HEK293T (cell line): ENCODE measurements around the gene ZNF488.

Experiments
- BHLHE40 ChIP-seq: fragments of 450-650 bp; IDR thresholded peaks from 2 replicates; pipeline ENCODE4 v1.6.1; 2016; ENCODE audit warnings: mild to moderate bottlenecking, moderate library complexity, borderline replicate concordance
- ELF4 ChIP-seq: fragments of 450-650 bp; IDR thresholded peaks from 2 replicates; pipeline ENCODE4 v1.6.1; 2017; ENCODE audit warnings: antibody characterized with exemption
- FOXA1 ChIP-seq: fragments of 450-650 bp; IDR thresholded peaks from 2 replicates; pipeline ENCODE4 v1.6.1; 2016; ENCODE audit warnings: mild to moderate bottlenecking
- FOXK2 ChIP-seq: fragments of 450-650 bp; IDR thresholded peaks from 2 replicates; pipeline ENCODE4 v1.6.1; 2016; ENCODE audit warnings: mild to moderate bottlenecking
- FOXM1 ChIP-seq: fragments of 450-650 bp; IDR thresholded peaks from 2 replicates; pipeline ENCODE4 v1.6.1; 2017; ENCODE audit warnings: mild to moderate bottlenecking, borderline replicate concordance
- HDGF ChIP-seq: fragments of 450-650 bp; IDR thresholded peaks from 2 replicates; pipeline ENCODE4 v1.6.1; 2017; ENCODE audit warnings: antibody characterized with exemption, borderline replicate concordance
- LEF1 ChIP-seq: fragments of 450-650 bp; IDR thresholded peaks from 2 replicates; pipeline ENCODE4 v1.6.1; 2017; ENCODE audit warnings: mild to moderate bottlenecking, borderline replicate concordance
- NFRKB ChIP-seq: fragments of 450-650 bp; IDR thresholded peaks from 2 replicates; pipeline ENCODE4 v1.6.1; 2016; ENCODE audit warnings: mild to moderate bottlenecking, moderate library complexity
- SP1 ChIP-seq: fragments of 450-650 bp; IDR thresholded peaks from 2 replicates; pipeline ENCODE4 v1.6.1; 2017
- SUZ12 ChIP-seq: fragments of 450-650 bp; IDR thresholded peaks from 2 replicates; pipeline ENCODE4 v1.6.1; 2016; ENCODE audit warnings: mild to moderate bottlenecking
- TARDBP ChIP-seq: fragments of 450-650 bp; IDR thresholded peaks from 2 replicates; pipeline ENCODE4 v1.6.1; 2016
- ZNF384 ChIP-seq: fragments of 450-650 bp; IDR thresholded peaks from 2 replicates; pipeline ENCODE4 v1.6.1; 2016
- TF ChIP-seq, protein P1 (sequence below): fragments of 450-650 bp; IDR thresholded peaks from 2 replicates; pipeline ENCODE4 v1.6.1; 2016

DNA sequence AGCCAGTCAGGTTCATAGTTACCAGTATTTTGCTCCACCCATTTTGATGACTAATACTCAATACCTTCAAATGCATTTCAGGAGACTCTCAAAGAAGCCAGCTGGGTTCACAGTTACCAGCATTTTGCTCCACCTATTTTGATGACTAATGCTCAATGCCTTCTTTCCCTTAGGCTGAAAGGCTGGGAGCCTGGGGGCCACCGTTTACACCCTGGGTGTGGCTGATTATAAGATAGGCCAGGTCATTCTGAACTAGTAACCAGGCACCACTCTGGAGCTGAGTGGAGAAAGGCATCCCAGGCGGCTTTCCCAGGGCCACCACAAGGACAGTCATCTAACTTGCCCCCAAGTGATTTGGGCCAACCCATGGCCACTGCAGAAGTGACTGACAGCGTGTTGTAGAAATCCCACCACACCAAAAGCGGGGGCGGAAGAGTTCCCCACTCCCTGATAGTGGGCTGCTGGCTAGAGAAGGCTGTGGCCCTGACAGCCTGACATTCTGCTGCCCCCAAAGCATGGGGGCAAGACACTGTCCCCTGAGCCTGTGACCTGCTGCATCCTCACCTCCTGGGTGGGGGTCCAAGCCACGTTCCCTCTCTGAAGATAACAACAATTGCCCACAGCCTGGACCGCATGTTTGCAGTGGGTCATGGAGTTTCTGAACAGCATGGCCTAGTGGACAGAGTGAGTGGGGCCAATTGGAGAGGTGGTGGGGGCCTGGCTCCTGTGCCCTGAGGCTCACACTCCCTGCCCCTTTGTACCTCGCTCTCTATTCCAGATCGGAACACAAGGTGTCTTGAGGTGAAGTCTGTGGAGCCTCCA lies 23.0 kb upstream of the ZNF488 start:
- TF ChIP-seq FOXM1: no peak
- TF ChIP-seq, protein P1, sequence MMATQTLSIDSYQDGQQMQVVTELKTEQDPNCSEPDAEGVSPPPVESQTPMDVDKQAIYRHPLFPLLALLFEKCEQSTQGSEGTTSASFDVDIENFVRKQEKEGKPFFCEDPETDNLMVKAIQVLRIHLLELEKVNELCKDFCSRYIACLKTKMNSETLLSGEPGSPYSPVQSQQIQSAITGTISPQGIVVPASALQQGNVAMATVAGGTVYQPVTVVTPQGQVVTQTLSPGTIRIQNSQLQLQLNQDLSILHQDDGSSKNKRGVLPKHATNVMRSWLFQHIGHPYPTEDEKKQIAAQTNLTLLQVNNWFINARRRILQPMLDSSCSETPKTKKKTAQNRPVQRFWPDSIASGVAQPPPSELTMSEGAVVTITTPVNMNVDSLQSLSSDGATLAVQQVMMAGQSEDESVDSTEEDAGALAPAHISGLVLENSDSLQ: no peak
- TF ChIP-seq SUZ12: no peak
- no peak for TF ChIP-seq NFRKB
- no peak for TF ChIP-seq FOXA1
- no peak for TF ChIP-seq FOXK2
- no peak for TF ChIP-seq TARDBP
- no peak for TF ChIP-seq LEF1
- no peak for TF ChIP-seq ELF4
- TF ChIP-seq BHLHE40: no peak
- no peak for TF ChIP-seq HDGF
- TF ChIP-seq SP1: no peak
- TF ChIP-seq ZNF384: no peak
